Mammary epithelial cell (primary cell): Measurements from ENCODE around the gene AQP10.

ENCODE experiments used
- EZH2 ChIP-seq: IDR thresholded peaks from 2 replicates; pipeline ENCODE4 v1.6.1; 2012; ENCODE audit warnings: low read length, inconsistent platforms, borderline replicate concordance
- TF ChIP-seq, protein P1 (sequence below), 2 donors: IDR thresholded peaks in 1 of 2; conservative IDR thresholded peaks in 1 of 2; 2 replicates each; pipeline ENCODE4 v1.5.1; 2011 to 2012; ENCODE audit warnings: inconsistent platforms in 2 of 2, low read length in 2 of 2, mild to moderate bottlenecking in 2 of 2, control low read depth in 1 of 2, low read depth in 1 of 2; ENCODE audit not compliant: insufficient read depth in 1 of 2; ENCODE audit errors: extremely low read depth in 1 of 2

DNA sequence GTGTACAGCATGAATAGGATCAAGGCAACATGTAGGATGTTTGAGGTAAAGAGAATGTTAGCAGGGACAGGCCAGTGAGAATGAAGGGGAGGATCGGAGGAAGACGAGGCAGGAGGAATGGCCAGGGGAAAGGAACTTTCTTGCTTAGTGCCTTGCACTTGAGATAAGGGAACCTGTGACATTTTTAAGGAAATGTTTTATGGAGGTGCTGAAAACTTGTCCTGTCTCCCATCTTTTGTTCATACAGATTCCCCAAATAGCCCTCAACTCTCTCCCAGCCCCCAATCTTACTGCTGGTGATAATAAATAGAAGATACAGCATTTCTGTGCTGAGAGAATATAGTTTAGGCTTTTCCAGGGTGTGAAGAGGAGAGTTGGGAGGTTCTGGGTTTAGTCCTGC lies 18.0 kb downstream of the AQP10 start:
- TF ChIP-seq, protein P1, sequence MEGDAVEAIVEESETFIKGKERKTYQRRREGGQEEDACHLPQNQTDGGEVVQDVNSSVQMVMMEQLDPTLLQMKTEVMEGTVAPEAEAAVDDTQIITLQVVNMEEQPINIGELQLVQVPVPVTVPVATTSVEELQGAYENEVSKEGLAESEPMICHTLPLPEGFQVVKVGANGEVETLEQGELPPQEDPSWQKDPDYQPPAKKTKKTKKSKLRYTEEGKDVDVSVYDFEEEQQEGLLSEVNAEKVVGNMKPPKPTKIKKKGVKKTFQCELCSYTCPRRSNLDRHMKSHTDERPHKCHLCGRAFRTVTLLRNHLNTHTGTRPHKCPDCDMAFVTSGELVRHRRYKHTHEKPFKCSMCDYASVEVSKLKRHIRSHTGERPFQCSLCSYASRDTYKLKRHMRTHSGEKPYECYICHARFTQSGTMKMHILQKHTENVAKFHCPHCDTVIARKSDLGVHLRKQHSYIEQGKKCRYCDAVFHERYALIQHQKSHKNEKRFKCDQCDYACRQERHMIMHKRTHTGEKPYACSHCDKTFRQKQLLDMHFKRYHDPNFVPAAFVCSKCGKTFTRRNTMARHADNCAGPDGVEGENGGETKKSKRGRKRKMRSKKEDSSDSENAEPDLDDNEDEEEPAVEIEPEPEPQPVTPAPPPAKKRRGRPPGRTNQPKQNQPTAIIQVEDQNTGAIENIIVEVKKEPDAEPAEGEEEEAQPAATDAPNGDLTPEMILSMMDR (conservative IDR thresholded peaks at IDR 0.05 in 1 of 2, IDR thresholded peaks at IDR 0.05 in 1 of 2; ENCODE audit: extremely low read depth in 1 of 2, insufficient read depth in 1 of 2, low read depth in 1 of 2, low read length in 2 of 2) = no peak
- no peak for TF ChIP-seq EZH2
